Skeletal muscle satellite cell (primary cell): Measurements from ENCODE around the gene MAP4K3.
A peak's percentile ranks its signal among the peaks of the same experiment; 100 is the strongest.

Experiments
- H3K27me3 ChIP-seq: 2 replicates; pipeline ENCODE4 v1.7.0; 2013; ENCODE audit warnings: low read length; ENCODE audit not compliant: control insufficient read depth, insufficient read depth
- H3K36me3 ChIP-seq: 2 replicates; pipeline ENCODE4 v1.7.0; 2013; ENCODE audit warnings: mild to moderate bottlenecking, control low read depth, low read length; ENCODE audit not compliant: insufficient read depth
- H3K4me1 ChIP-seq: 2 replicates; pipeline ENCODE4 v1.7.0; 2013; ENCODE audit warnings: low read length; ENCODE audit not compliant: control insufficient read depth, insufficient read depth
- H3K4me2 ChIP-seq: 2 replicates; pipeline ENCODE4 v1.7.0; 2013; ENCODE audit warnings: mild to moderate bottlenecking, low read length
- H3K4me3 ChIP-seq: 2 replicates; pipeline ENCODE4 v1.7.0; 2013; ENCODE audit warnings: low read length
- H3K9ac ChIP-seq: 2 replicates; pipeline ENCODE4 v1.7.0; 2013; ENCODE audit warnings: mild to moderate bottlenecking, low read depth, low read length, moderate library complexity
- H3K9me3 ChIP-seq: replicated peaks from 2 replicates; pipeline ENCODE4 v1.7.0; 2013; ENCODE audit warnings: mild to moderate bottlenecking, control low read depth, low read length

The MAP4K3 gene

DNA sequence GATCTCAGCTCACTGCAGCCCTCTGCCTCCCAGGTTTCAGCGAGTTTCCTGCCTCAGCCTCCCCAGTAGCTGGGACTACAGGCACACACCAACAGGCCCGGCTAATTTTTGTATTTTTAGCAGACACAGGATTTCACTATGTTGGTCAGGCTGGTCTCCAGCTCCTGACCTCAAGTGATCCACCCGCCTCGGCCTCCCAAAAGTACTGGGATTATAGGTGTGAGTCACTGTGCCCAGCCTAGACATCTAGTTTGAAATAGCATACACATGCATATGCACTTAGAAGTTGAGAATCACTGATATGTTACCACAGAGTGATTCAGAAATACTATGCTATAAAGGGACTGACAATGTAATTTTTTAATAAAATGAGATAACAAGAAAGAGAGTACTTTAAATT, 123.5 kb downstream of the MAP4K3 start:
- Histone ChIP-seq H3K9ac (no peak overlapping the region), H3K4me2 (peak overlapping the region; percentile 8), H3K27me3 (no peaks in the 10 kb centered on the region), H3K4me3 (no peak overlapping the region), H3K4me1 (peaks cover 13% of the 10 kb centered on the region), H3K36me3 (peaks cover 36% of the 10 kb centered on the region), H3K9me3 (no peaks in the 10 kb centered on the region)

DNA sequence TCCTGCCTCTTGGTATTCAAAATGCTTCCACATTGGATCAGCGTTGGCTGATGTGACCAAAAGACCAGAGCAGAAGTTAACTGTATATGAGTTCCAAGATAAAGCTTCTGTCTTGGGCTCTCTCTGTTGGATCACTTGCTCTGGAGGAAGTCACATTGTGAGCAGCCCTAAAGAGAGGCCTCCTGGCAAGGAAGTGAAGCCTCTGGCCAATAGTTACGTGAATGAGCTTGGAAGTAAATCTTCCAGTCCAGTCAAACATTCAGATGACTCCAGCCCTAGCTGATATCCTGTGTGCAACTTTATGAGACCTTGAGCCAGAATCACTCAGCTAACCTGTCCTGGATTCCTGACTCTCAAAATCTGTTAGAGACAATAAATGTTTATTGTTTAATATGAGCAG, 125.6 kb downstream of the MAP4K3 start:
- H3K4me3 ChIP-seq: no peak overlapping the region
- H3K4me1 ChIP-seq: peaks cover 13% of the 10 kb centered on the region
- no peak overlapping the region for H3K9ac ChIP-seq
- no peaks in the 10 kb centered on the region for H3K9me3 ChIP-seq
- H3K27me3 ChIP-seq: no peaks in the 10 kb centered on the region
- no peak overlapping the region for H3K4me2 ChIP-seq
- peaks cover 33% of the 10 kb centered on the region for H3K36me3 ChIP-seq

DNA sequence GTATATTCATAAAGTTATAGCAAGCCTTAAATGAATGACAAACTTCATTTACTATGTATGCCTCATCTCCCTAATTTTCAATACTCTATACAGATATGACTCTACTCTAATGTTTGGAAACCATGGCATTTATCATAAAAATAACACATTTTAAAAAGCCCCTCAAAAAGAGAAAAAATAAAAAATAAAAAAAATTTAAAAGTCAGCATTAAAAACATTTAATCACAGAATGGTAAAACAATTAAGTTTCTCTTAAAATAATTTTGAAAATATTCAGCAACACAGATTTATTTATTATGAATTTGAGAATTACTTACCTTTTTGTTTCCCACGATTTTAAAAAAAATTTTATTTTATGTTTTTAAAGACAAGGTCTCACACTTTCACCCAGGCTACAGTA, 128.3 kb downstream of the MAP4K3 start:
- Histone ChIP-seq H3K4me2 (no peak overlapping the region), H3K36me3 (peaks cover 28% of the 10 kb centered on the region), H3K9me3 (no peaks in the 10 kb centered on the region), H3K4me3 (no peak overlapping the region), H3K9ac (no peak overlapping the region), H3K4me1 (peaks cover 17% of the 10 kb centered on the region), H3K27me3 (no peaks in the 10 kb centered on the region)

DNA sequence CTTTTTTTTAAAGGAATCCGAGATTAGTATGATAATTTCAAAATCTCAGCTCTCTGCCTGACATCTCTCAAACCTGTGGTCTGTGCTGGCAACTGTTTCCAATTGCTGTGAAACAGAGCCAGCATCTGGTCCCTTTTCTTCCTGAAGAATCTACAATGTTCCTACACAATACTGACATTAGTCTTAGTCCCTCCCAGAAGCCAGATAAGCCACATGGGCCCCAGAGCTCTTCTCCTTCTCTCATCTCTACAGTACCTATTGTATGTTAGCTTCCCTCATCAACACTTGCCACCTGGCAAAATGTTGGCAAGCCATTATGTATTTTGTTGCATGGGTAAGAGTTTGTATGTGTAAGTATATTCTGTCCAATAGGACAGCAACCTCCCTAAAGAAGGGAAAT, 130.5 kb downstream of the MAP4K3 start:
- Histone ChIP-seq H3K9ac (no peak overlapping the region), H3K4me2 (no peak overlapping the region), H3K4me1 (peaks cover 8% of the 10 kb centered on the region), H3K9me3 (no peaks in the 10 kb centered on the region), H3K36me3 (peaks cover 14% of the 10 kb centered on the region), H3K27me3 (no peaks in the 10 kb centered on the region), H3K4me3 (no peak overlapping the region)

DNA sequence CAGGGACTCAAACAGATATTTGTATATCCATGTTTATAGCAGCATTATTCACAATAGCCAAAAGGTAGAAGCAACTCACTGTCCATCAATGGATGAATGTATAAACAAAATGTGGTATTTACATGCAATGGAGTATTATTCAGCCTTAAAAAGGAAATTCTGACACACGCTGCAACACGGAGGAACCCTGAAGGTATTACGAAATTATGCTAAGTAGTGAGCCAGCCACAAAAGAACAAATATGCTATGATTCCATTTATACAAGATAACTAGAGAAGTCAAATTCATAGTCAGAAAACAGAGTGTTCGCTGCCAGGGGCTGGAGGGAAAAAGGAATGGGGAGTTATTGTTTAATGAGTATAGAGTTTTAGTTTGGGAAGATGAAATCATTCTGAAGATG, 132.4 kb downstream of the MAP4K3 start:
- H3K4me3 ChIP-seq: no peak overlapping the region
- no peak overlapping the region for H3K4me2 ChIP-seq
- H3K27me3 ChIP-seq: no peaks in the 10 kb centered on the region

DNA sequence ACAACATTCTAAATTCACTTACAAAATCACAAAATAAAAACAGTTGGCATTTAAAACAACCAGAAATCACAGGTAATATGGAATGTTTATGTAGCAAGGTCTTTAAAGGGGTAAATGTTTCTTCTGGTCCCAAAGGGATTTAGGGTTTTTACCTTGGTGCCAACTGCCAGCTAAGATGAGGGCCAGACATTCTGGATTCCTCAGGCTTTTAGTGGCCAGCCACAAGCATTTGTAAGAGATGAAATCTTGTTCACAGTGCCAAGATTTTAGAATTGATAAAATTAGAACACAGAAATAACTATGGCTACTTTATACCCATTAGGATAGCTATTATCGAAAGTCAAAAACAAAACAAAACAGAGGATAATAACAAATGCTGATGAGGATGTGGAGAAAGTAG, 132.9 kb downstream of the MAP4K3 start:
- Histone ChIP-seq H3K27me3 (no peaks in the 10 kb centered on the region), H3K9ac (no peak overlapping the region), H3K36me3 (peaks cover 5% of the 10 kb centered on the region), H3K9me3 (no peaks in the 10 kb centered on the region), H3K4me1 (peaks cover 8% of the 10 kb centered on the region), H3K4me3 (no peak overlapping the region), H3K4me2 (no peak overlapping the region)

More for the DNA sequence above, 132.4 kb downstream of the MAP4K3 start:
- H3K9me3 ChIP-seq: no peaks in the 10 kb centered on the region
- H3K36me3 ChIP-seq: peaks cover 5% of the 10 kb centered on the region
- peaks cover 8% of the 10 kb centered on the region for H3K4me1 ChIP-seq
- H3K9ac ChIP-seq: no peak overlapping the region

DNA sequence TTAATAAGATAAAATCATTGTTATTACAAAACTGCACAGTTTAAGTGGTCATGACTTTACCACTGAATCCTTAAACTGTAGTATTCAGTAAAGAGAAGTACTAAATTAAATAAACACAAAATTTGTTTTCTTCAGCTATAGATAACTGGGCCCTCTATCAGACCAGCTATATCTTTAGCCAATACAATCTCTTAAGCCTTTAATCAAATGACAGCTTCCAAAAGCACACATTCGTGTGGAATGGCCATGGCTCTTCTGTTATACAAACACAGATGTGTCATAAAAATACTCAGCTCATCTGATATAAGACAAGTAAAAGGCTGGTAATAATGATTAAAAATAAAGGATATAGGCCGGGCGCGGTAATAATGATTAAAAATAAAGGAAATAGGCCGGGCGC, 135.7 kb downstream of the MAP4K3 start:
- Histone ChIP-seq H3K36me3 (peaks cover 15% of the 10 kb centered on the region), H3K9ac (no peak overlapping the region), H3K4me2 (no peak overlapping the region), H3K9me3 (no peaks in the 10 kb centered on the region), H3K27me3 (no peaks in the 10 kb centered on the region), H3K4me1 (peaks cover 8% of the 10 kb centered on the region), H3K4me3 (no peak overlapping the region)

DNA sequence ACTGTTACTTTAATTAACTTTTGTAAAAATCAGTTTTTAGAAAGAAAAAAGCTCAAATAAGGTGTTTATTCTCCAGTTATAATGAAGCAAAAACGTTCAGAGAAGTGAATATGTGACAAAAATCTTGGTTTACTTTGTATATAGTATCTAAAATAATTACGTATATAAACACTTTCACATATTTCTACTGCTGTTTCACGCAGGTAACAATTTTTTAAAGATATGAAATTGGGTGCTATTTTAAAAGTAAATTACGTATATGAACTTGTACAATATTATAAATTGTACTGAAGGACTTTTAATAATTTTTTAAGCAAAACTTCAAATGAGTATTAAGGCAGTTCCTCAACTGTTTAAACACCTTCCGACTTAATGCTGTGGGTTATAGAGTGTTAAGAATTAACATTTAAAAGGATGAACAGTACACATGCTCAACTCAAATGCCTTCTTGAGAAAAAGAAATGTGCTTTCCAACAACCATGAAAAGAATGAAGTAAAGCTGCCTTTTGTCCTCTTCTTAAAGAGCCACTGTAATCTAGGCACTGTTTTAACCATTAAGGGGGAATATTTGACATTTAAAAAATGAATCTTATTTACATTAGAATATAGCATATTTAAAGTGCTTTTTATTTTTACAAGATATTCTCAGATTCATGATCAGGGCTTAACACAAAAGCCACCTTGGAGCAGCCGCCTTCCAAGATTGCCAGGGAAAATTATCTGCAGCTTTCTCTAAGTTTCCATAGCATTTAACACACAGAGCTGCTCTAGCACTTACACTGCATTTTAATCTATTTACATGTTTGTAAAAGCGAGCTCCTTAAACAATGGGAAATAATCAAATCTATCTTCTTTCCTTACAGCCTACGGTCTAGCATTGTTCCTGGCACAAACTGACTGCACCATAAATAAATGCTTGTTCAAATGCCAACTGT, 136.8 kb downstream of the MAP4K3 start:
- Histone ChIP-seq H3K4me1 (peaks cover 8% of the 10 kb centered on the region), H3K4me3 (no peak overlapping the region), H3K9ac (no peak overlapping the region), H3K36me3 (peaks cover 16% of the 10 kb centered on the region), H3K9me3 (no peaks in the 10 kb centered on the region), H3K4me2 (no peak overlapping the region), H3K27me3 (no peaks in the 10 kb centered on the region)

DNA sequence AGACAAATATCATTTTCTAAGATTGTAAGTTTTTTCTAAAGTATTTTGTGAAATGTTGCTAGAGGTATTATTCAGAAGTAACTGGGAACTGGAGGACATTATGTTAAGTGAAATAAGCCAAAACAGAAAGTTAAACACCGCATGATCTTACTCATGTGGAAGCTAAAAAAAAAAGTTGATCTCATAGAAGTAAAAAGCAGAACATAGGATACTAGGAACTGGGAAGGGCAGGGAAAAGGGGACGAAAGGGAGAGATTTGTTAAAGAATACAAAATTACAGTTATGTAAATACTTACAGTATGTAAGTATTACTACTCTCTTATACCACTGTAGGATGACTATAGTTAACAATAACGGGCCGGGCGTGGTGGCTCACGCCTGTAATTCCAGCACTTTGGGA, 146.7 kb downstream of the MAP4K3 start:
- H3K4me1 ChIP-seq: no peaks in the 10 kb centered on the region
- peaks cover 24% of the 10 kb centered on the region for H3K36me3 ChIP-seq
- H3K4me3 ChIP-seq: no peak overlapping the region
- no peak overlapping the region for H3K4me2 ChIP-seq
- H3K9ac ChIP-seq: no peak overlapping the region
- no peaks in the 10 kb centered on the region for H3K9me3 ChIP-seq
- no peaks in the 10 kb centered on the region for H3K27me3 ChIP-seq

DNA sequence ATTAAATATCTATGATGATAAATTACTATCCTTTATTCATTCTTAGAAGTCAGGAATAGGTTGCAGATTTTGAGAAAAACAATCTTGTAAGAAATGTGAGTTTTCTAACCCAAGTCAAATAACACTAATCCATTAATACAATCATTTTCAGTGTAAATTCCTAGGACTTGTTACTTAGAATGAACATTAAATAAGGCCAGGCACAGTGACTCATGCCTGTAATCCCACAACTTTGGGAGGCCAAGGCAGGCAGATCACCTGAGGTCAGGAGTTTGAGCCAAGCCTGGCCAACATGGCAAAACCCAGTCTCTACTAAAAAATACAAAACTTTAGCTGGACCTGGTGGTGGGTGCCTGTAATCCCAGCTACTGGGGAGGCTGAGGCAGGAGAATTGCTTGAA, 147.5 kb downstream of the MAP4K3 start:
- no peak overlapping the region for H3K4me2 ChIP-seq
- no peak overlapping the region for H3K9ac ChIP-seq
- no peaks in the 10 kb centered on the region for H3K4me1 ChIP-seq
- no peaks in the 10 kb centered on the region for H3K27me3 ChIP-seq
- peaks cover 29% of the 10 kb centered on the region for H3K36me3 ChIP-seq
- H3K9me3 ChIP-seq: no peaks in the 10 kb centered on the region
- H3K4me3 ChIP-seq: no peak overlapping the region

DNA sequence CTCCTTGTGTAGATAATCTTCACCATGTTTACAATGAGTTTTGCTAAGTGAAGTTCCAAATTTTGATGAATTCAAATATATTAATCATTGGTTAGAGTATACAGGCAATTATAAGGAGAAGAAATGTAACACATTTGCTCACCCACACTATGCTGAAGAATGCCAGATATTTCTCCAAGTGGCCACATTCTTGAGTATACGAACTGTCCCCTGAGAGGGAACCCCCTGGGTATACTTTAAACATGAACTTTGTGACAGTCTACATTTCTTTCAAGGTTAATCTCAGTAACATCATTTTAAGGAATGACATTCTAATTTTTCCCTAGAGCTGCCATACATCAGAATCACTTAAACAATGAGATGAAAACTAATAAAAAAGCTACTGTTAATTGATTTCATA, 153.5 kb downstream of the MAP4K3 start:
- Histone ChIP-seq H3K4me3 (no peak overlapping the region), H3K9me3 (no peaks in the 10 kb centered on the region), H3K4me2 (no peak overlapping the region), H3K9ac (no peak overlapping the region), H3K4me1 (no peaks in the 10 kb centered on the region), H3K27me3 (no peaks in the 10 kb centered on the region), H3K36me3 (peaks cover 29% of the 10 kb centered on the region)

DNA sequence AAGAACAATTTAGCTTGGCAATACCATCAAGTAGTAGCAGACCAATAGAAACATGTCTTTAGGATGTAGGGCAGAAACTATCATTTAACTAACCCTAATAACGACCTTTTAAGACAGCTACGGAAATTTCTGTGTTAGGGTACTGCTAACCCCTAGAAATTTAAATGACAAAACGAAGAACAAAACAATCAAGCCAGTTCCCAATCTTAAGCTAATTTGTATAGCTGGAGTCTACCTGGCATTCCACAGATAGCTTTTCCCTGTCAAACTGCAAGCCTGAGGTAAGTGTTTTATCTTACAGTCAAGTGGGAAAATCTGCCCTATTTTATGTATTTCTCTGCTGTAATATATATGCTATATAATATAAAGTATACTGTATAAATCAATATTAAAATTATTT, 155.7 kb downstream of the MAP4K3 start:
- no peaks in the 10 kb centered on the region for H3K9me3 ChIP-seq
- no peak overlapping the region for H3K9ac ChIP-seq
- H3K4me1 ChIP-seq: no peaks in the 10 kb centered on the region
- H3K36me3 ChIP-seq: peaks cover 34% of the 10 kb centered on the region
- no peak overlapping the region for H3K4me3 ChIP-seq
- no peaks in the 10 kb centered on the region for H3K27me3 ChIP-seq
- no peak overlapping the region for H3K4me2 ChIP-seq
